HTERT RPE-1 (cell line): Measurements from ENCODE around the gene MGAT3.
"Not testable (repeated sequence)": the region's sequence is repeated elsewhere in the genome, so short reads cannot be mapped to it uniquely, and the experiment has no call there.

Source experiments
- in situ Hi-C: fragments of 300-500 bp; cut with MboI; formaldehyde crosslinking; loops from 4 replicates; pipeline ENCODE4 v1.14.3; 2020; ENCODE audit warnings: low sequenced_read_pairs

The MGAT3 gene

GRCh38 chr22:39488563-39489083, 31.8 kb downstream of the MGAT3 start:
- in situ Hi-C loops = no loop called here

DNA sequence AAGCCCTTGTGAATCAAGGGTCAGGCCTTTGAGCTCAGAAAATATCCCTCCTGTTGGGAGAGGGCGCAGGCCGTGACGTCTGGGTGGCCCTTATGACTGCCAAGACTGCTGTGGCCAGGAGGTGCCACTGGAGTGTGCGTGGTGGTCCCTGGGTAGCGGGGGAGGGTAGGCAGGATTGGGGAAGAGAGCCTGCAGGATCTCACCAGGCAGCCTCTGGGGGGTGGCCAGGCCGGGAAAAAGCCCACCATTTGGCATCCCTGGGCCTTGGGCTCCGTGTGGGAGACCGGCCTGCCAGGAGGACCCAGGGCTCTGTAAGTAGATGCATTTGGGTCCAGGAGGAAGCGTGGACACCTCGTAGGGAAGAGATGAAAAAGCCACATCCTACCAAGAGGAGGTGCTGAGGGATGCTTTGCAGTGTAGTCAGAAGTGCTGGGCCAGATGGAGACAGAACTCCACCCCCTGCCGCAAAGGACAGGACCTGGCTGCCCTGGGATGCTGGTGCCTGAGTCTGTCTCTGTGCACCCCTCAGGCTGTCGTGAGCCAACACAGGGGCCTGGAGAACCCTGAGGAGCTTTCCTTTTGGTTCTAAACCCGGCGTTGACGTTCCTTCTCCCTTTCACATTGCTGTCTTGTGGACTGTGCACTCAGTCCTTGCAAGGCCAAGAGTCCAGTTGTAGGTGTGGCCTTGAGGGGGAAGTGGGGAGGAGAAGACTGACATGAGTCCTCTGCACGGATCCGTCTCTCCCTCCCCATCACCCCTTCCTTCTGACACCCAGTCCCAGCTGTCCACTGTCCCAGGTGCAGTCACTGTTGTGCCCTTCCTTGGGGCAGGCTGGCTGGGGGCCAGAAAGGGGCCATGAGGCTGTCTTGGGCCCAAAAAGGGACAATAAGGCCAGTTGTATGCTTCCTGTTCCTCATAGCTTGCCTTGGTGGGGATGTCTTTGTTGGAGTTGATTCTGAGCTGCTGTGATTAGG, 32.6 kb downstream of the MGAT3 start:
- in situ Hi-C loops = no loop called here

DNA sequence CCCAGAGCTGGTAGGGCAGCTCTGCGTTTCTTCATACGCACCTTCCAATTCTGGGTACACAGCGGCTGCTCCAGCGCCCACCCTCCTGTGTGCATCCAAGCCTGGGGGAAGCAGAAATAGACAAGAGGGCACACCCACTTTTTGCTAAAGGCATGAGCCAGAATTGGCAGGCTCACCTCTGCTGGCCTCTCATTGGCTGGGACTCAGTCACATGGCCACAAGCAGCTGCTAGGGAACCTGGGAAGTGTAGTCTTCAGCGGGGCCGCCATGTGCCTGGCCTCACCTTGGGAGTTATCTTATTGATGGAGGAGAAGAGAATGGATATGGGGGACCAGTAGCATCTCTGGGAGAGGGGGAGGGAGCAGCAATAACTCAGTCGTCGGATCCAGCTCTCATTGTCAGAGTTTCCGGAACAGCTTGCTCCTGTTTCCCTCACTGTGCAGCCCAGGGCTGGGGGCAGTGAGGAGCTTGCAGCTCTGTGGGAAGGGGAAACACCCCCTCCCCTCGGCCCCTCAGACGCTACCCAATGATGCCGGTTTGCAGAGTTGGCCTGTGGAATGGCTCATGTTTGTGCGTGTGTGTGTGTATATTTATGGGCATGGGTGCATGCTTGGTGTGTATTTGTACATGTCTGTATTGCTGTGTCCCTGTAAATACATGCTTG, 33.5 kb downstream of the MGAT3 start:
- in situ Hi-C loops = no loop called here

GRCh38 chr22:39490966-39491680, 34.3 kb downstream of the MGAT3 start:
- in situ Hi-C loops = no loop called here

DNA sequence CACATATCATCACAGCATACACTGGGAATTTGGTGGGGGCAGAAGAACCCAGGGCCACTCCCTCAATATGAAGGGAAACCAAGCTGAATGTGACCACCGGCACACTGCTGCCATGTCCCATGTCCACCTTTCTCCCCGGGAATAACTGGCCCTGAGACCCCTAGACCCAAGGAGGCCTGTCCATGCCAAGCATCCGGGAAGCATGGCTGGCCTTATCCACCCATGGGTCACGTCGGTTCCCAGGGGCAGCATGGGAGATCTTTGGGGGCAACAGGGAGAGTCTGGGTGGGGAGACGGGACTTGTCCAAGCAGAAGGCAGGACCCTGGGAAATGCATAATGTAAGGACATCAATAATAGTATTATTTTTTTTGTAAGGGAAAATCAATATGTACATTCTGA, 34.9 kb downstream of the MGAT3 start:
- in situ Hi-C loops = no loop called here

- in situ Hi-C loops = no loop called here
Observed at GRCh38 chr22:39492186-39492585, 35.4 kb downstream of the MGAT3 start.

DNA sequence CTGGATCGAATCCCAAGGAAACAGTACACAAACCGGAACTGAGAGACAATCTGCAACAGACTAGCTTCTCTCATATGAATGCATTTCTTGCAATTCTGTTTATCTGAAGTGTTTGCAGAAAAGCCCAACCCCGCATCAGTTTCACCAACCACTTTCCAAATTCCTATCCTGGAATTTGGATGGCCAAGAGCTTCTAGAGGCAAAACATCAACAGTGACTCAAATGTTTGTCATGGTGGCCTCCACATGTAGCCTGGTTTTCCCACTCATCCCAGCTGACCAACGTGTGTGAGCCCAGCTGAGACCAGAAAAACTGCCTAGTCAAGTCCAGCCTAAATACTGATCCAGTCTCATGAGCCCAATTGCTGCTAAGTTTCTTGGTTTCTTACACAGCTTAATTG, 36.9 kb downstream of the MGAT3 start:
- in situ Hi-C loops = no loop called here

GRCh38 chr22:39494471-39495120, 37.8 kb downstream of the MGAT3 start:
- in situ Hi-C loops = no loop called here

- in situ Hi-C loops = no loop called here
Observed at GRCh38 chr22:39496131-39496838, 39.5 kb downstream of the MGAT3 start.

- in situ Hi-C loops = no loop called here
Observed at GRCh38 chr22:39497429-39497828, 40.6 kb downstream of the MGAT3 start.

GRCh38 chr22:39498368-39498767, 41.6 kb downstream of the MGAT3 start:
- in situ Hi-C loops = no loop called here

DNA sequence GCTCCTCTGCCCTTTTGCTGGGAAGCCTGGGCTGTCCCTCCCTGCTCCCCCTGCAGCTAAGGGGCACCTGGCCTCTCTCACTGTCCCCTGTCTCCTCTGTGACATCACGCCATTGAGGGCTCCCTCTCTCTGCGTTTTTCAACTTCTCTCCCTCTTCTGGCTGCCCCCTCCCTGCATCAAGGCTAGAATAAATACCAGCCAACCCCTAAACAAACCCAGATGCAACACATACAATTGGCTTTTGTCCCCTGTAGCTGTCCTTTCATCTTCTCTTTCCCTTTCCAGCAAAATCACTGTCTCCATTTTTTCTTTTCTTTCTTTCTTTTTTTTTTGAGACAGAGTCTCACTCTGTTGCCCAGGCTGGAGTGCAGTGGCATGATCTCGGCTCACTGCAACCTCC, 42.0 kb downstream of the MGAT3 start:
- in situ Hi-C loops = no loop called here

DNA sequence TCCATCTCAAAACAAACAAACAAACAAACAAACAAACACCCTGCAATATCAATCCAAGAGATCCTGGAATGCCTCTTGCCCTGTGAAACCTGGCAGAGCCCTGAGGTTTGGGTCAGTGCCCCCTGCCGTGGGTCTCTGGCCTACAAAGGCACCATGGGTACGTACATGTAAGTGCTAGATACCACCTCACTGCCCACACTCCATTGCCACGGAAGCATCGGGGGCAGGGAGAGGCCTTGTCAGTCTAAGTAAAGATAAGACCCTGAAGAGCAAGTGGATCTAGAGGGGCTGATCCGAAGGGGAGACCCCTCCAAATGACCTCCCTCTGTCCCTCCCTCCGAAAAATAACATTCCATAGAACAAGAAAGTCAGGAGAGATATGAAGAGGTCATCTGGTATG, 43.3 kb downstream of the MGAT3 start:
- in situ Hi-C loops = no loop called here

- in situ Hi-C loops = no loop called here
Observed at GRCh38 chr22:39501644-39502108, 44.9 kb downstream of the MGAT3 start.

DNA sequence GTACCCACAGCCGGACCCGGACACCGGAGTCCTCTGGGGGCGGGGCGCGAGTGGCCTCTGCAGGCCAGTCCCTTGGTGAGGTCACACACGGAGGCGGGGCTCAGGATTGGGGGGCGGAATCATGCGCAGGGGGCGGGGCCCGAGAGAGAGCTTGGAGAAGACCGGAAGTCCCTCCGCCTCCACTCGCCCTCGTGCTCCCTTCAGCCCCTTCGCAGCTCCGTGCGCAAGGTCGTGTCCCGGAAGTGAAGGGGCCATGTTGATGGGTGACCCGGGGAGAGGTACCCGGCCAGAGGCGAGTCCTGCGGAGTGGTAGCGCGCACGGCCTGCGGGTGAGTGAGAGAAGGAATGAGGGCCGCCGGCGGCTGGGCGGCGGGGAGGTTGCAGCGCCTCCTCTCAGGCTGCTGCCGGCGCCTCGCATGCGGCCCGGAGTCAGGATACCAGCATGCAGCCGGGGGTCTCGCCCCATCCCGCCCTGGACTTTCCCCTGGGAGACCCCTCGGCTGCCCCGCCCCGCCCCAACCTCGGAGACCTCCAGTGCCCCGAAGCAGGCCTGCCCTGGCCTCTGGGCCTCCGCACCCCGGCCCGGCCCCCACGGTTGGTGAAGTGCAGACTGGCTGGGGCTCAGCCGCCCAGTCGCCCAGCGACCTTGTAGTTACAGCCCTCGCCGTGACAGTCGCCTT, 45.4 kb downstream of the MGAT3 start, which contains the start of gene MIEF1:
TSS of gene MIEF1 (plus strand) at position 182 of the 680 bp plus-strand sequence. CDS start 9,005 bp downstream, outside the sequence.
- in situ Hi-C loops = no loop called here

- in situ Hi-C loops = no loop called here
Observed at GRCh38 chr22:39502789-39503409, 46.1 kb downstream of the MGAT3 start.

- in situ Hi-C loops = no loop called here
Observed at GRCh38 chr22:39503630-39504029, 46.8 kb downstream of the MGAT3 start.

DNA sequence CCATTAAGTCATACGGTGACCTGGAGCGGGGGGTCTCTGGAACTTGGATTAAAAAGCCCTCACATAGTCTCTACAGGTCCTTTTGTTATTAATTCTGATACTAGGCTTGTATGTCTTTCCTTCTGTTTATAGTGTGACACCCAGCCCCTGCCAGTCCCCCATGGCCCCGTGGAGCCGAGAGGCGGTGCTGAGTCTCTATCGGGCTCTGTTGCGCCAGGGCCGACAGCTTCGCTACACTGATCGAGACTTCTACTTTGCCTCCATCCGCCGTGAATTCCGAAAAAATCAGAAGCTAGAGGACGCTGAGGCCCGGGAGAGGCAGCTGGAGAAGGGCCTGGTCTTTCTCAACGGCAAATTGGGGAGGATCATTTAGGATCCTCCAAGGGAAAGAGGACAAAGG, 47.3 kb downstream of the MGAT3 start:
- in situ Hi-C loops = no loop called here

- in situ Hi-C loops = not testable (repeated sequence)
Observed at GRCh38 chr22:39507021-39507420, 50.2 kb downstream of the MGAT3 start.
